GM19099 (cell line): ENCODE results near the gene OR7D2.

Experiments
- POLR2A ChIP-seq: IDR thresholded peaks from 3 replicates; pipeline ENCODE4 v1.6.1; 2011; ENCODE audit warnings: low read depth; ENCODE audit not compliant: insufficient read length; ENCODE audit errors: extremely low read depth

The OR7D2 gene

DNA sequence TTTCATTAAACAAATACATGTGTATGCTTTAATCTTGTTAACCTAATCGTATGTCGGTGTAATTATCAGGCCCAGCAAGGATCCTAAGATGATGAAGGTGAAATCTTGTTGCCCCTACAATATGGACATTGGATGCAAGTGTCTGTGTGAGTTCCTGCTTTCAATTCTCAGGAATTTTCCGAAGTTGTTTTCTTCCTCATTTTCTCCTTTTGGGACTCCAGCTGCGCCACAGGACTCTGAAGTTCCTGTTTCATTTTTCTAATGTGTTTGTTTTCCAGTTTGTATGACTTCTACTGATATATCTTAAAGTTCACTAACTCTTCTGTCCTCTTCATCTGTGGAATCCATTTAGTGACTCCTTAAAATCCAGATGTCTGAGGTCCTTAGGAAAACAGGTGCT lies 11.9 kb upstream of the OR7D2 start:
- TF ChIP-seq POLR2A, result no peak

DNA sequence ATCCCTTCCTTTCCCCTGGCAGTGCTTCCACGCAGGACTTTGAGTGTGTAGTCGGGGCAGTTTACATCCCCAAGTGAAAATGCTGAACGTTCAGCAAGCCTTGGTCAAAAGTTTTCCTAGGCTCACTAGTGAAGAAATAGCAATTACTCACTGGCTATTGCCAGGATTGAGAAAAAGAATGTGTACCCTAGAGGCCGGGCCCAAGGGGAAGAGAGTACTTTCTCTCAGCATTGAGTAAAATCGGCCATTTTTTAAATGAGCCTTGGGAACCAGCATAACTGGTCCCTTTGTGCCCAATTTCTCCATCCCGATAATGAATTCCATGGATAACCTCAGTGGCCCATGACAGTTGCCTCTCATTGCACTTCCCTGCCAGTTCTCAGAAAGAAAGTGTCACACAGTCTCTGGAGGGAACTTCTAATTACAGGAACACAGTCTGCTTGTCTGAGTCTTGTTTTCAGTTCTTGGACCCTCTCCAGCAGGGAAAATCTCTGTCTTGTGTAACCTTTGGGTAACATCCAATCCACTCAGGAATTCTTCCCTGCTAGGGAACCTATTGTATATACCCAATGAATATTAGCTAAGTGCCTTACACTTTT lies 7.3 kb upstream of the OR7D2 start:
- TF ChIP-seq POLR2A, result no peak

DNA sequence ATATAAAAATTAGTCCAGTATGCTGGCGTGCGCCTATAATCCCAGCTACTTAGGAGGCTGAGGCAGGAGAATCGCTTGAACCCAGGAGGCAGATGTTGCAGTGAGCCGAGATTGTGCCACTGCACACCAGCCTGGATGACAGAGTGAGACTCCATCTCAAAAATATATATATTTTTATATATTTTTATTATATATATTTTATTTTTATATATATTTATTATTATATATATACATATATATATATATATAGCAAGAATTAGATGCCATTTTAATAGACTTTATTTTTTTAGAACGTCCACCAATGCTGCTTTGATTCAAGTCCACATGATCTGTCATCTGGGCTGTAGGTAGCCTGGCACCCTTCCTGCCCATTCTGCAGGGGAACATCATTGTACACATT lies 3.5 kb upstream of the OR7D2 start:
- TF ChIP-seq POLR2A, result no peak

DNA sequence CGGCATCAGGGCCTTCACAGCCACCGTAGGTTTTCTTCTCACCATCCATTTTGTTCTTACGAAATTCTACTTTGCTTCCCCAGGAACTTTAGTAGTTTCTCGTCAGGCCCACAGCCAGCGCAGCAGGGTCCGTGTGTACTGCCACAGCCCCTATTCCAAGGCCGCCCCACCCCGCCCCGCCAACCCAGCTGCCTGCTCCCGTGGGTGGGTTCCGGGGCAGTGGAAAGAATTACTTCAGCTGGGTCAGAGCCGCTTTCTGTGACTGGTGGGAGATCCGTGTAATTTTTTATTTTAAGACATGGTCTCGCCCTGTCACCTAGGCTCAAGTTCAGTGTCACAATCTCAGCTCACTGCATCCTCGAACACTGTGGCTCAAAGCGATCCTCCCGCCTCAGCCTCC lies 4.2 kb downstream of the OR7D2 start:
- no peak for TF ChIP-seq POLR2A

DNA sequence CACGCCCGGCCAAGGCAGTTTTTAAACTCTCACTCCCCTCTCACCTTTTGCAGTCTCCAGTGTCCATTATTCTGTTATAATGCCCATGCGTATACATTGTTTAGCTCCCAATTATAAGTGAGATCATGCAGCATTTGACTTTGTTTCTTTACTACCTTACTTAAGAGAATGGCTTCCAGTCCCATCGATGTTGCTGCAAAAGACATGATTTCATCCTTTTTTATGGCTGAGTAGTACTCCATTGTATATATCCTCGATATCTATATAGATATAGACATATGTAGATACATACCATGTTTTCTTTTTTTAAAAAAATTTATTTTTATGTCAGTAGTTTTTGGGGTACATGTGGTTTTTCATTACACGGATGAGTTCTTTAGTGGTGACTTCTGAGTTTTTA lies 8.4 kb downstream of the OR7D2 start:
- TF ChIP-seq POLR2A, result no peak

DNA sequence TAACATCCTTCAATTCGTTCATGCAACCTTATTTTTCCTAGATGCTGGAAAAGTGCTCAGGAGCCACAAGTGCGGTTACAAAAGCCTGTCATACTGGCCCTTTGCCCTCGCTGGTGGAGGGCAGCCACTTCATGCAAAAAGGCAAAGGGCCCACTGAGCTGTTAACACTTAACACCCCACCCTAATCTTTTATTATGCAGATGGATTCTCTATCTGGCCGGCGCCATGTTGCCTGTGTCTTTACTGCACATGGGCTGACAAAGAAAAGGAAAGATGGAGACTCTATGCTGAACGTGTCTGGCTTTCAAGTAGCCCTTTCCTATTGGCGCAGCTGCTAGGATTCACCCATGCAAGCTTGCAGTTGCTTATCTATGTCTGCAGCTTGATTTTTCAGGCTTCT lies 10.8 kb downstream of the OR7D2 start:
- no peak for TF ChIP-seq POLR2A

DNA sequence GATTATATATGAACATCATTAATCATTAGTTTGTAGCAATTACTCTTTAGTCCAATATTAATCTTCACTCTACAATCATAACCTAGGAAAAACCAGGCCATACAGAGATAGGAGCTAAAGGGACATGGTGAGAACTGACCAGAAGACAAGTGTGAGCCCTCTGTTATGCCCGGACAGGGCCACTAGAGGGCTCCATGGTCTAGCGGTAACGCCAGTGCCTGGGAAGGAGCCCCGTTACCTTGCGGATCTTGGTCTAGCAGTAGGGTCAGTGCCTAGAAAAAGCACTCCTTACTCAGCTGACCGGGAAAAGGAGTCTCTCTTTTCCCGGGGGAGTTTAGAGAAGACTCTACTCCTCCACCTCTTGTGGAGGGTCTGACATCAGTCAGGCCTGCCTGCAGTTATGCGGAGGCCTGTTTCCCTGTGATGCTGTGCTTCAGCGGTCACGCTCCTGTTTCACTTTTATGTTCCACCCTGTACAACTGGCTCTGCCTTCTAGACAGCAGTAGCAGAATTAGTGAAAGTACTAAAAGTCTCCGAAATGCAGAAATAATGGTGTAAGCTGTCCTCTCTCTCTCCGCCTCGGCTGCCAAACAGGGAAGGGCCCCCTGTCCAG lies 26.8 kb downstream of the OR7D2 start:
- no peak for TF ChIP-seq POLR2A

DNA sequence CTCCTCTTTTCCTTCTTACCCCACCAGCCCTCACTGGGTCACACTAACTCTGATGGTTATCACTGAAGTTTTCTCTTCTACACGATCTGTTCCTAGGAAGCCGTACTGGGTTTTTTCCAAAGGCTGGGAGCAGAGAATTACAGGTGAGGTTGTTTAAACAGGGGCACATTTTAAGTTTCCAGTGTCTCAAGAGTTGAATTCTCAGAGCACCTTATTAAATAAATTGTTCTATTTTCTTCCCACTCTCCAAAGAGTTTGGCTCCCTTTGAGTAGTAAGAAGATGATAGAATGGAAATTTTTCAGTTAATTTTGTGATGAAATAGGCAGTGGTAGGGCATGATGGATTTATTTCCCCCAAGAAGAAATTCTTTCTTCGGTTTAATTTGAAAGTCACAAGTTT lies 40.7 kb downstream of the OR7D2 start, which contains the start of gene OR7D4:
Gene OR7D4 (minus strand): TSS at position 101 of the 400 bp plus-strand sequence. CDS start 4,752 bp downstream, outside the sequence.
- no peak for TF ChIP-seq POLR2A
